T-cell (primary cell): ENCODE results near the gene PRR7. TPM values are rescaled to one million over a fixed set of nuclear protein-coding genes. Genes with fewer than 3 reads are reported as not detected.

ENCODE experiments used
- ATAC-seq, 4 experiments: fragments of 200-7000 bp in 3 of 4; fragments of 150-1000 bp in 1 of 4; cut with Tn5 transposase; replicated peaks in 1 of 4; 1 replicate in 3 of 4; 2 replicates in 1 of 4; pipeline ENCODE4 v1.10.0; 2021; ENCODE audit warnings: moderate library complexity in 3 of 4, mild to moderate bottlenecking in 2 of 4, moderate number of reproducible peaks in 1 of 4
- CTCF ChIA-PET, 2 donors: fragments of 300-600 bp; sonication (Branson Sonifier 250); formaldehyde crosslinking; loops; one replicate each; lab custom pipeline; 2022; ENCODE audit warnings: antibody characterized with exemption in 2 of 2; lab: Charles Lee
- POLR2A ChIA-PET, 2 donors: fragments of 300-600 bp; sonication (Branson Sonifier 250); formaldehyde crosslinking; loops; one replicate each; lab custom pipeline; 2022; ENCODE audit warnings: antibody characterized with exemption in 2 of 2; lab: Charles Lee
- DNase-seq, 35 experiments: peaks; one replicate each; pipeline versions ENCODE4 v3.0.0 to v3.0.0-alpha.2; 2013 to 2023
- H3K27ac ChIP-seq: one replicate; pipeline ENCODE4 v1.5.1; 2013; ENCODE audit warnings: low read length
- H3K27me3 ChIP-seq, 2 experiments: replicated peaks in 1 of 2; 1 replicate in 1 of 2; 2 replicates in 1 of 2; pipeline versions ENCODE4 v1.6.1 to v1.7.0; 2013; ENCODE audit warnings: low read length in 1 of 2, mixed read lengths in 1 of 2; ENCODE audit not compliant: control insufficient read depth in 2 of 2, insufficient read depth in 2 of 2; ENCODE audit errors: extremely low read depth in 1 of 2
- H3K36me3 ChIP-seq, 2 donors: 1 replicate in 1 of 2; 2 replicates in 1 of 2; pipeline versions ENCODE4 v1.6.1 to v1.7.0; 2013; ENCODE audit warnings: low read length in 1 of 2; ENCODE audit not compliant: control insufficient read depth in 2 of 2, insufficient read depth in 1 of 2; ENCODE audit errors: extremely low read depth in 1 of 2
- H3K4me1 ChIP-seq, 2 experiments: 1 replicate in 1 of 2; 2 replicates in 1 of 2; pipeline versions ENCODE4 v1.6.1 to v1.7.0; 2013; ENCODE audit warnings: low read length in 2 of 2, mixed read lengths in 1 of 2; ENCODE audit not compliant: insufficient read depth in 2 of 2, control insufficient read depth in 1 of 2; ENCODE audit errors: extremely low read depth in 1 of 2
- H3K4me3 ChIP-seq, 2 donors: 1 replicate in 1 of 2; 2 replicates in 1 of 2; pipeline versions ENCODE4 v1.5.1 to v1.7.0; 2013; ENCODE audit warnings: mild to moderate bottlenecking in 2 of 2, low read length in 1 of 2, moderate library complexity in 1 of 2; ENCODE audit not compliant: control insufficient read depth in 1 of 2; ENCODE audit errors: extremely low read depth in 1 of 2
- H3K9me3 ChIP-seq: 2 replicates; pipeline ENCODE4 v1.7.0; 2013
- H3K27ac Mint-ChIP-seq, 2 donors: one replicate each; pipeline ENCODE4 v1.8.0; 2020 to 2021; ENCODE audit warnings: mild to moderate bottlenecking in 2 of 2, mixed read lengths in 2 of 2
- H3K27me3 Mint-ChIP-seq, 2 donors: one replicate each; pipeline ENCODE4 v1.8.0; 2021 to 2022; ENCODE audit warnings: mixed read lengths in 2 of 2
- H3K36me3 Mint-ChIP-seq: one replicate; pipeline ENCODE4 v1.8.0; 2021; ENCODE audit warnings: mixed read lengths
- H3K4me1 Mint-ChIP-seq, 3 donors: one replicate each; pipeline ENCODE4 v1.8.0; 2020 to 2022; ENCODE audit warnings: mixed read lengths in 3 of 3, mild to moderate bottlenecking in 1 of 3
- H3K4me3 Mint-ChIP-seq, 3 donors: one replicate each; pipeline ENCODE4 v1.8.0; 2020 to 2022; ENCODE audit warnings: mild to moderate bottlenecking in 3 of 3, mixed read lengths in 3 of 3, moderate library complexity in 3 of 3
- H3K9me3 Mint-ChIP-seq, 3 donors: one replicate each; pipeline ENCODE4 v1.8.0; 2020 to 2022; ENCODE audit warnings: mixed read lengths in 3 of 3
- WGBS: methylation state at CpG from one replicate; pipeline ENCODE4 v1.1.5; 2013; ENCODE audit warnings: missing lambda C conversion rate; ENCODE audit not compliant: insufficient coverage; 5-methylcytosine and 5-hydroxymethylcytosine counted together
- total RNA-seq, 35 experiments: library from RNA in 6 of 35; stranded (reverse) in 6 of 35; fragments of 120-200 nt in 1 of 35; gene quantifications; one replicate each; pipeline versions ENCODE4 v1.2.1 to v1.2.4 and lab custom pipeline; 2013 to 2026

The PRR7 gene
- total RNA-seq, 5 donors from 2014 or later (not counting 1 experiment from before 2014, with no cell fraction given) = 9.5 to 28.2 (median 12.3) TPM

DNA sequence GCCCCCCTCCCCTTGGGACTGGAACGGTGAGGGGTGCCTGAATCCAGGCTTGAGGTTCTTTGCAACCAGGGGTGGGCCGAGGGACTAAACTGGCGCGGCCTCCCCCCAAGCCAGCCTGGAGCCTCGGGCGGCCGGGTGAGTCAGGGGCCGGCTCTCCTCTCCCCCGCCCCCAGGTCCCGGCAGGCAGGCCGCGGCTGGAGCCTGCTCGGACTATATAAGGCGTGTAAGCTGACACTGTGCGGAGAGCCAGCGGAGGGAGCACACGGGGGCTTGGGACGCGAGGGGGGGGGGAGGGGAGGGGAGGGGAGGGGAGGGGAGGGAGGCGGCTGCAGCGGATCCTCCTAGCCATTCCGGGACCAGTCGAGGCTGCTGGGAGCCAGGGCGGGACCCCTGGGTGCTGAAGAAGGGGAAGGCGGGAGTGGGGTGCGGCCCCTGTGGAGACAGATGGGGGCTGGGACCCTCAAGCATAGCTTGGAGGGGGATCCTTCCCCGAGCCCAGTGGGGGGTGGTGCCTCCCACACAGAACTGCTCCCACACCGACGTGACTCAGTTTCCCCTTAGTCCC is 50.2 kb downstream of the PRR7 start:
- no peak for ATAC-seq
- no peak overlapping the region for H3K27ac ChIP-seq
- no peaks in the 10 kb centered on the region for H3K9me3 ChIP-seq
- H3K27ac Mint-ChIP-seq = no peak overlapping the region
- H3K27me3 Mint-ChIP-seq = no peaks in the 10 kb centered on the region
- peaks cover 23 to 32% (median 25%) of the 10 kb centered on the region in 3 donors for H3K4me1 Mint-ChIP-seq
- no peak for DNase-seq
- H3K4me3 Mint-ChIP-seq = peak overlapping the region; percentile 61 to 84 (median 78)
- peaks cover 0 to 6% of the 10 kb centered on the region in 2 experiments for H3K27me3 ChIP-seq
- 40% methylated on average over 8 of the region's 29 CpGs for WGBS
- peaks cover 0 to 47% of the 10 kb centered on the region in 2 experiments for H3K4me1 ChIP-seq
- no peaks in the 10 kb centered on the region for H3K9me3 Mint-ChIP-seq
- peaks cover 4% of the 10 kb centered on the region for H3K36me3 Mint-ChIP-seq
- H3K4me3 ChIP-seq = peak overlapping the region; percentile 44 to 61
- ChIA-PET CTCF (interaction anchor here in 1 of 2 donors (0.6 to 1.4 kb wide), 9 partner anchors 24 to 192 kb away, joined by 3 to 15 read pairs (median 6); no protein-coding TSS in a partner anchor), POLR2A (interaction anchor here in 1 of 2 donors (0.6 kb wide), 1 partner anchor 65 kb away, joined by 3 read pairs; no protein-coding TSS in a partner anchor)
- H3K36me3 ChIP-seq = peaks cover 0 to 6% of the 10 kb centered on the region in 2 donors

DNA sequence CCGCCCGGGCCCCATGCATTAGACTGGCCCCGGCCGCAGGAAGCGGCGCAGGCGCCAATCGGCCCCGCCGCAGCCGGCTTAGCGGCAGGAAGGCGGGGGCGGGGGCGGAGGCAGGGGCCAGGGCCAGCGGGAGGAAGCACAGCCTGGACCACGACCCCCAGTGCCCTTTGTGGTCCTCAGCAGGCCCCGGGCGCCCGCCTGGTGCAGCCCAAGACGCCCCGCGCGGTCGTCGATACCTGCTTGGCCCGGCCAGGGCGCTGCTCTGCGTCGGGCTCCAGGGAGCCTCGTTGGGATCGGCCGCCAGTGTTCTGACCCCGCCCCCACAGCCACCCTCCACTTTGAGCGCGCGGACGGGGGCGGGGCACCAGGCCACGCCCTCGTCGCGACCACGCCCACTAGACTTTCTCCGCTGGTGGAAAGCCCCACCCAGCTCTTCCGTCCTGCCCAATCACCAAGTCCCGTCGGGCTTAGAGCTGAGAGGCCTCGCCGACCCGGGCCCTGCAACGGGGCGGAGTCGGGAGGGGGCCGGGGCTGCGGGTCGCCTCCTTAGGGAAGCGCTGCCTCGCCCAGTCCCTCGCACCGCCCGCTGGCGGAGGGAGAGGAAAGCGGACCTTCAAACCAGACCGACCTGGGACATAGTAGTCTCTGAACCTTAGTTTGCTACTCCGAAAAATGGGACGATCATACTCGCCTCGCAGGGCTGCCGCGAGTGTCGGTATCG is 50.8 kb downstream of the PRR7 start, which contains the start of gene PDLIM7:
PDLIM7 (minus strand) TSS at position 313 of the 721 bp plus-strand sequence. CDS start 1,092 bp downstream, outside the sequence.
- peaks cover 0 to 47% of the 10 kb centered on the region in 2 experiments for H3K4me1 ChIP-seq
- Mint-ChIP-seq H3K4me1 (peaks cover 23 to 34% (median 25%) of the 10 kb centered on the region in 3 donors), H3K27me3 (no peaks in the 10 kb centered on the region), H3K4me3 (peak within 1 kb of the TSS; percentile 78 to 84 (median 84)), H3K36me3 (peaks cover 4% of the 10 kb centered on the region), H3K9me3 (no peaks in the 10 kb centered on the region), H3K27ac (no peak within 1 kb of the TSS)
- peak within 1 kb of the TSS; percentile 61 to 62 for H3K4me3 ChIP-seq
- ChIA-PET CTCF (interaction anchor here (0.6 to 1.4 kb wide), 10 partner anchors 25 to 193 kb away, joined by 3 to 15 read pairs (median 5); no protein-coding TSS in a partner anchor), POLR2A (interaction anchor here in 1 of 2 donors (0.6 kb wide), 1 partner anchor 66 kb away, joined by 3 read pairs; no protein-coding TSS in a partner anchor)
- peak; percentile 82 to 97 (median 89) for DNase-seq
- H3K9me3 ChIP-seq = no peaks in the 10 kb centered on the region
- H3K27me3 ChIP-seq = peaks cover 0 to 6% of the 10 kb centered on the region in 2 experiments
- WGBS = under 1% methylated on average over 66 of the region's 73 CpGs
- ATAC-seq = peak; percentile 87 to 92 (median 90)
- H3K36me3 ChIP-seq = peaks cover 0 to 2% of the 10 kb centered on the region in 2 donors
- no peak within 1 kb of the TSS for H3K27ac ChIP-seq

DNA sequence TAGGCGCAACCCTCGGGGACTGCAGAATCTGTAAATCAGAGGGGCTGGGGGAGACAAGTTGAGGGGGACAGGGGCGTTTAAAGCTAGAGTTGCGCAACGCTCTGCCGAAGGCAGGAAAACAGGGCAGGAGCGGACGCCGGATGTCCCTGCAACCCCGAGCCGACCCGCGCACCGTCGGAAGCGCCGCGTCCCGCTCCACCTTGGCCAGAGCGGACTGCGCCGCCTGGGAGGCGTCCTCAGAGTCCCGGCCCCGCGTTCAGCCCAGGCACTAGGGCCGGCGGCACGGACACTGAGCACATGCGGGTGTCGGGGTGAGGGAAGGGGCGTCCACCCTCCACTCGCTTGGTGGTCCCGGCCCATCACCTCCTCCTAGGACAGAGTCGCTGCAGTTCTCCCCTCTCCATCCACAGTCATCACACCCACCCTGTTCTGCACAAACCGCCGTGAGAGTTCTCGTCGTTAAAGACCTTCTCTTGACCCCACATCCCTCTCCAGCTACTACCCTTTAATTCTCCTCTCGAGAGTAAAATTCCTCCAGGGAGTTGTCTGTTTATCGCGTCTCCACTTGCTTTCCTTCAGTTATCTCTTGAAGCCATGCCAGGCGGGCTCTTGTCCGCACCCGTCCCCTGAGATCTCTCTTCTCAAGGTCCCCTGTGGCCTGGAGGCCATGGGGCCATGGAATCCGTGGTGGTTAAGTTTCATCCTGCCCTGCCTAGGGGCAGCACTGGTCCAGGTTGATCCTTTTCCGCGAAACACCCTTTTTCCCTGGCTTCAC is 51.6 kb downstream of the PRR7 start:
- Histone ChIP-seq H3K27me3 (peaks cover 0 to 6% of the 10 kb centered on the region in 2 experiments), H3K9me3 (no peaks in the 10 kb centered on the region), H3K4me3 (peak overlapping the region; percentile 61 to 62), H3K36me3 (no peaks in the 10 kb centered on the region), H3K4me1 (peaks cover 0 to 47% of the 10 kb centered on the region in 2 experiments), H3K27ac (no peak overlapping the region)
- CTCF ChIA-PET = interaction anchor here (0.6 to 1.4 kb wide), 11 partner anchors 25 to 189 kb away, joined by 3 to 15 read pairs (median 4); no protein-coding TSS in a partner anchor
- no peak overlapping the region for H3K27ac Mint-ChIP-seq
- POLR2A ChIA-PET = no interaction called here
- peaks cover 23 to 33% (median 25%) of the 10 kb centered on the region in 3 donors for H3K4me1 Mint-ChIP-seq
- H3K4me3 Mint-ChIP-seq = peak overlapping the region; percentile 78 to 84 (median 84)
- no peak for DNase-seq
- ATAC-seq = peak in 3 of 4 experiments; percentile 1 to 8 (median 4)
- H3K36me3 Mint-ChIP-seq = no peaks in the 10 kb centered on the region
- no peaks in the 10 kb centered on the region for H3K9me3 Mint-ChIP-seq
- H3K27me3 Mint-ChIP-seq = no peaks in the 10 kb centered on the region
- WGBS = 21% methylated on average over 40 of the region's 48 CpGs

DNA sequence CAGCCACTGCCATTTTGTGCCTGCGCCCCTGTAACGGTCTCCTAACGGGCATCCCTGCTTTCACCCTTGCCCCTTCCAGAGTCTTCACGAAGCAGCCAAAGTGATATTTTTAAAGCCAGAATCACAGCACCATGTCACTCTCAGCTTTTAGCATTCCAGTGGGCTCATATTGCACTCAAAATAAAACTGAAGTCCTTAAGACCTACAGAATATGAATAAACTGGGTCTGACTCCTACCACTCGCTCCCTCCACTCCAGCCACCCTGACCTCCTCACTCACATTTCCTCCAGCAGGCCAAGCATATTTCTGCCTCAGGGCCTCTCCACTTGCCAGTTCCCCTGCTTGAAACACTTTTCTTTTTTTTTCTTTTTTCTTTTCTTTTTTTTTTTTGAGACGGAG is 53.2 kb downstream of the PRR7 start:
- POLR2A ChIA-PET = no interaction called here
- ATAC-seq = no peak
- 98% methylated on average over 5 of the region's 6 CpGs for WGBS
- Histone ChIP-seq H3K9me3 (no peaks in the 10 kb centered on the region), H3K27ac (no peak overlapping the region), H3K4me1 (peaks cover 0 to 40% of the 10 kb centered on the region in 2 experiments), H3K36me3 (no peaks in the 10 kb centered on the region), H3K4me3 (no peak overlapping the region), H3K27me3 (peaks cover 0 to 6% of the 10 kb centered on the region in 2 experiments)
- DNase-seq = no peak
- Mint-ChIP-seq H3K4me3 (peak overlapping the region; percentile 9 to 32 (median 22)), H3K36me3 (no peaks in the 10 kb centered on the region), H3K27ac (peak overlapping the region; percentile 25 to 45), H3K9me3 (no peaks in the 10 kb centered on the region), H3K27me3 (no peaks in the 10 kb centered on the region), H3K4me1 (peaks cover 19 to 28% (median 25%) of the 10 kb centered on the region in 3 donors)
- CTCF ChIA-PET = interaction anchor here in 1 of 2 donors (0.6 to 2.8 kb wide), 2 partner anchors 91 to 110 kb away, joined by 3 to 13 read pairs; no protein-coding TSS in a partner anchor

DNA sequence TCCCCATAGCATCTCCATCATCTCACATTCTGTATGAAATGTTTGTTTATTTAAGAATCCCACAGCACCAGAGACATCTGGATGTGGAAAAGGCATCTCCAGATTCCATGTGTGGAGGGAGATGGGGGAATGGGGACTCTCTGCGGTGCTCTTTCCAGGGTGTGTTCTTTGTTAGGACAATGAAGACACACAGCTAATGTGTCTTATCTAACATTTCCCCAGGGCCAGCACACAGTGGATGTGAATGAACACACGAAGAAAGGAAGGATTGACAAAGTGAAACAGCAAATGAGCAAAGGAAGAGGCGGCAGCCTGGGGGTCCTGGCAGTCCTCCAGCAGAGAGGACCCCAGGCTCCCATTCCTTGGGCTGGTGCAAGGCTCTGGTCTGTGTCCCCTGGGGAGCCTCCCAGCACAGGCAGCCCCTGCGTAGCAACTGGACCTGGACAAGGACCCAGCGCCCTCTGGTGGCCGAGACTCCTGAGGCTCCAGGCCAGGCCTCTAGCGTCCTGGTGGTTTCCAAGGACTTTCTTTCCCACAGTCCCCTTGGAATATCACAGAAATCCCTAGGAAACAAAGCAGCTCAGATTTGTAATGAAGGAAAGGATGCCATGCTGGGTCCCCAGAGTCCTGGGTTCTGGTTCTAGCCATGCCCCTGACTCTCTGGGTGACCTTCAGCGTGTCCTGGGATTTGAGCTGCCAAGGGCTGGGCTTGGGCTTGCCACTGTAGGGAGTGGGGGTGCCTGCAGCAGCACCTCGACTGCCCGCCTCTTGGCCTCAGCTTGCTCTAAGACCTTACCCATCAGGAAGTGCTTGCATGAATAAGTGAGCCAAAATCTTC is 54.3 kb downstream of the PRR7 start:
- ChIA-PET POLR2A (no interaction called here), CTCF (interaction anchor here (0.6 to 2.8 kb wide), 5 partner anchors 22 to 121 kb away, joined by 3 to 13 read pairs (median 4); no protein-coding TSS in a partner anchor)
- Mint-ChIP-seq H3K27ac (peak overlapping the region in 1 of 2 donors; percentile 0), H3K4me1 (peaks cover 17 to 25% (median 25%) of the 10 kb centered on the region in 3 donors), H3K4me3 (no peak overlapping the region), H3K36me3 (no peaks in the 10 kb centered on the region), H3K9me3 (no peaks in the 10 kb centered on the region), H3K27me3 (no peaks in the 10 kb centered on the region)
- DNase-seq = peak; percentile 41 to 91 (median 76)
- WGBS = 29% methylated on average over 6 of the region's 10 CpGs
- Histone ChIP-seq H3K27ac (no peak overlapping the region), H3K36me3 (no peaks in the 10 kb centered on the region), H3K9me3 (no peaks in the 10 kb centered on the region), H3K4me3 (no peak overlapping the region), H3K27me3 (peaks cover 0 to 6% of the 10 kb centered on the region in 2 experiments), H3K4me1 (peaks cover 0 to 30% of the 10 kb centered on the region in 2 experiments)
- peak; percentile 22 to 33 (median 26) for ATAC-seq
